ENCODE results near the gene ICOSLG.
A peak's percentile ranks its signal among the peaks of the same experiment; 100 is the strongest.
"Not testable (repeated sequence)": the region's sequence is repeated elsewhere in the genome, so short reads cannot be mapped to it uniquely, and the experiment has no call there.

Gene ICOSLG

GRCh38 chr21:44227614-44228013 lies 13.1 kb downstream of the ICOSLG start:
- DNase-seq (ENCODE audit: low read depth in 1 of 2, low spot score in 1 of 2), result not testable (repeated sequence)

DNA sequence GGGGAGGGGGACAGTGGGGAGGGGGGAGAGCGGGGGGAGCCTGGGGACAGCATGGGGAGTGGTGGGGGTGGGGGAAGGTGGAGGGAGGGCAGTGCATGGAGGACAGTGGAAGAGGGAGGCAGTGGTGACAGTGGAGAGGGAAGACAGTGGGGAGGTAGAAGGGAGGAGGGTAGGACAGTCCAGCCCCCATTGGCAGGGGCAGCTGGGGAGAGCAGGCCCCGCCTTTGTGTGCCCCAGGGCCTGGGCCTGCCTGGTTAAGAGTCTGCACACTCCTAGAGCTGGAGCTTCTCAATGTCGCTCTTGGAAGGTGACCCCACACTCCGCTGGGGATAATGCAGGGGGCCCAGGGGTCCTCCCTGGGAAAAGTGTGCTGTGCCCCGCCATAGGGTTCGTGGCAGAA lies 15.1 kb downstream of the ICOSLG start:
- not testable (repeated sequence) for DNase-seq (ENCODE audit: low read depth in 1 of 2, low spot score in 1 of 2)

GRCh38 chr21:44223334-44223733 lies 17.4 kb downstream of the ICOSLG start:
- DNase-seq (ENCODE audit: low read depth in 1 of 2, low spot score in 1 of 2), result not testable (repeated sequence)

GRCh38 chr21:44220674-44221073 lies 20.1 kb downstream of the ICOSLG start:
- not testable (repeated sequence) for DNase-seq (ENCODE audit: low read depth in 1 of 2, low spot score in 1 of 2)

- DNase-seq (ENCODE audit: low read depth in 1 of 2, low spot score in 1 of 2), result not testable (repeated sequence)
Observed at GRCh38 chr21:44218461-44218860, 22.3 kb downstream of the ICOSLG start.

DNA sequence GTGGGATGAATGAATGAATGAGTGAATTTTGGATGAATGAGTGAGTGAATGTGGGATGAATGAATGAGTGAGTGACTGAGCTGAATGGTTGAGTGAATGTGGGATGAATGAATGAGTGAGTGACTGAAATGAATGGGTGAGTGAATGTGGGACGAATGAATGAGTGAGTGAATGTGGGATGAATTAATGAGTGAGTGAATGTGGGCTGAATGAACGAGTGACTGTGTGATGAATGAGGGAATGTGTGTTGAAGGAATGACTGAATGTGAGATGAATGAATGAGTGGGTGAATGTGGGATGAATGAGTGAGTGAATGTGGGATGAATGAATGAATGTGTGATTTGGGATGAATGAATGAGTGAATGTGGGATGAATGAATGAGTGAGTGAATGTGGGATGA lies 28.8 kb downstream of the ICOSLG start:
- not testable (repeated sequence) for DNase-seq (ENCODE audit: low read depth in 1 of 2, low spot score in 1 of 2)

- not testable (repeated sequence) for DNase-seq (ENCODE audit: low read depth in 1 of 2, low spot score in 1 of 2)
Observed at GRCh38 chr21:44211574-44211973, 29.2 kb downstream of the ICOSLG start.

DNA sequence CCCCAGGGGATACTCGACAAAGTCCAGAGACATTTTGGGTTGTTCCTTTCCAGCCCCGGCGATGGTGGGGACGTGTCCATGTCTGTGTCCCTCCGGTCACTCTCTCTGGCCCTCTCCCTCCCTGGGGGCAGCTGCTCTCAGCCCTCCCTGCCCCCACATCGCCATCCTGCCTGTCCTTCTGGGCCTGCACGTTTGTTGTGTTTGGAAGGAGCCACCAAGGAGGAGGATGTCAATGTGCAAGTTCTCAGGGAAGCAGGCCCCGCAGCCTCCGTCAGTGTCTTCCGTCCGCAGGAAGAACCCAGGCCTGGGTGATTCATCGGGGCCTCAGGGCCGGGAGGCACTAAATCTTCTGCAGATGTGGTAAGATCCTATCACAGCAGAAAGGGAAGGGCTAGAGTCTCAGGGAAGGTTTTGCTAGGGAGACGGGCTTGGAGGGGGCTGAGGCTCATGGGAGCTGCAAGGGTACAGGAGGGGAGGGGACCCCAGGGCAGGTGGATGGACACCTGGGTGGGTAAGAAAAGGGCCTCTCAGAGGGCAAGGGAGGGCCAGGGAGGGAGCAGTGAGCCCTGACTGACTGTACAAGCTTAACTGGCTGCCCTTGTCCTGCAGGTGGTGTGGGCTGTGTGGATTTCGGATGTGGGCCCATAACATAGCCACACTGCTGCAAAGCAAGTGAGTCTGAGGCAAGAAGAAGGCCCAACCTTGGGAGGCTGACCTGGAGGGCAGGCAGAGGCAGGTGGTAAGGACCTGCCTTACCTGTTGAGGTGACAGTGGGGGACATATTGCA lies 32.7 kb downstream of the ICOSLG start:
- DNase-seq (ENCODE audit: low read depth in 1 of 2, low spot score in 1 of 2), result not testable (repeated sequence)

DNA sequence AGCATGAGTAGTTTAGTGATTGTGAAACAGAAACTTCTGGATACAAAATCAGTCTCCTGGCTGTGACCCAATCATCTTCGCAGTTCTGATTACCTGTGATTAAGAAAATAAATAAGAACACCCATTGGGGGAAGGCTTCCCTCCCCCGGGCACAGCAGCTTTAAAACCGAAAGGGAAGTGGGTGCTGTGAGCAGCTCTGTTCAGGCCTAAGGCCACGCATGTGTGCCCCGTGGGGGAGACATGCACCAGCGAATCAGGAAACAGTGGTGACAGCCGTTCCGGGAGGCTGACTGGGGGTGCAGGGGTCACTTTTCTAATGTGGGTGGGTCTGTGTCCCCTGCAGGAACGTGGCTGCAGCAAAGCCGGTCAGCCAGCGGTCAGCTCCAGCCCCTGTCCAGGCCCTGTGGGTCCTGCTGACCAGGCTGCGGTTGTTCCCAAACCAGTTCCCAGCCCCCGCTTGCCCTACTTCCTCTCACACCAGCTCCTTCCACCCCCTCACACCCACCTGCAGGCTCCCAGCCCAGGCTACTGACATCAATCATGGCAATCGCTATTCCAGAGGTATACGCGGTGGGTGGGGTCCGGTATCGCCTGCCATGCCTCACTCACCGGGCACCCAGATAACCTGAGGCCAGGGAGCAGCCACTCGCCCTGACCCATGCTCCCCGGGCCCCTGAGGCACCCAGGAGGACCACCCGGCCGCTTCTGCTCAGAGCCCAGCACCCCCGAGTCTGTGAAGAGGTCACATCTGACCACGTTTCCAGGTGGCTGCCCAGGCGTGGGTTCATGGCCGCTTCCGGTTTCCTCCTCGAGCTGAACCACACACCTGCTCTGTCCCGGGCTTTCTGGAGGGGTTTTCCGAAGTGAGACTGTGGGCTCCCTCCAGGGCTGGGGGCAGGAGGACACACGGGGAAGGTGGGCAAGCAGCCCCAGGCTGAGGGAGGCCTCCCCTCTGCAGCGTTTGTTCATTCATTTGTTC lies 33.8 kb downstream of the ICOSLG start:
- not testable (repeated sequence) for DNase-seq (ENCODE audit: low read depth in 1 of 2, low spot score in 1 of 2)

DNA sequence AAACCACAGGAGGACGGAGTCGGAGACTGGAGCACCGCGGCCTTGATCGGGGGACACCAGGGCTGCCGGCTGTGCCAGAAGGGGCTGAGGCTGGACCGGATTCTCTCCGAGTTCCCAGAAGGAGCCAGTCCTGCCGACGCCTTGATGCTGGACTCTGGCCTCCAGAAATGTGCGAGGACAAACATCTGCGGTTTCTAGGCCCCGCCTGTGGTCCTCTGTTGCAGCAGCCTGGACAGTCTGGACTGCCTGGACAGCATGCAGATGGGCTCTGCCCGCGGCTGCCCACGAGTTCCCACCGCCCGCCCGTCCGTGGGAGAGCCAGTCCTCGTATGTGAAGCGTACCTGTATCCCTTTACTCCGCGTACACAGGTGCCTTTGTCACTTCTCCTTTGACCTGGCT lies 34.6 kb downstream of the ICOSLG start:
- not testable (repeated sequence) for DNase-seq (ENCODE audit: low read depth in 1 of 2, low spot score in 1 of 2)

DNA sequence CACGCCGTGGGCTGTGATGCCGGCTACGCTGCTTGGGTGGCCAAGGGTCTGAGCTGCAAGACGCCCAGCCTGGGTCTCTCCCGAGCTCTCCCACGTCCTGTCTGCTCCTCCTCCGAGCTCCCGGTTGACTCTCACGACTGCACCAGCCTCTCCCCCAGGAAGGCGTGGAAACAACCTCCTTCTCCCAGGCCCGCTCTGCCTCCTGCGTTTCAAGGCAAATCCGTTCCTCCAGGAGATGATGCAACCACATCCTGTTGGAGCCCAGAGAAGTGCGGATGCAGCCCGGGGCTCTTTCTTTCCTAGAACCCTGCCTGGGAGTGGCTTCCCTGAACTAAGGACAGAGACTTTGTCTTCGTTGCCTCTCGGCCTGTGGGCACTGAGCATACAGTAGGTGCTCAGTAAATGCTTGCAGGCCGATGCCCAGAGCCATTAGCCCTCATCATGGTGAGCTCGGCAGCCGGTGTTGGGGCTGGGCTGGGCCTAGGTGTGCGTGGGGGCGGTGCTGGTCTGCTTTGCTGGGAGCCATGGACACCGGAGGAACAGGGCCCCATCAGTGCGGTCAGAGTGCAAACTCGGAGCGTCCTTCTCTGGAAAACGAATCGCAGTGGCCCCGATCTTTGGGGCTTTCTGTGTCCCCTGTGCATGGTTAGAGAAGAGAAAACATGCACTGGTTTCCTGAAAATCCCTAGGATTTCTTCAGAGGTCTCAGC lies 38.0 kb downstream of the ICOSLG start:
- DNase-seq (ENCODE audit: low read depth in 1 of 2, low spot score in 1 of 2), result not testable (repeated sequence)

DNA sequence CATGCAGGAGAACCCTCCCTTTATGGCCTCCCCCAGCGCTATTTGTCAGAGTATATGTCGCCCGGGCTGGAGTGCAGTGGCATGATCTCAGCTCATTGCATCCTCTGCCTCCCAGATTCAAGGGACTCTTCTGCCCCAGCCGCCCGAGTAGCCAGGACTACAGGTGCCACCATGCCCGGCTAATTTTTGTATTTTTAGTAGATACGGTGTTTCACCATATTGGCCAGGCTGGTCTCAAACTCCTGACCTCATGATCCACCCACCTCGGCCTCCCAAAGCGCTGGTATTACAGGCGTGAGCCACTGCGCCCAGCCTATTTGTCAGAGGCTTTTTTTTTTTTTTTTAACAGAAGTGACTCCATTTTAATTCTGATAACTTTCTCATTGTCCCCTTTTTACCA lies 40.7 kb downstream of the ICOSLG start:
- DNase-seq (ENCODE audit: low read depth in 1 of 2, low spot score in 1 of 2), result not testable (repeated sequence)

GRCh38 chr21:44199448-44199847 lies 41.3 kb downstream of the ICOSLG start:
- no peak for DNase-seq (ENCODE audit: low read depth in 1 of 2, low spot score in 1 of 2)

DNA sequence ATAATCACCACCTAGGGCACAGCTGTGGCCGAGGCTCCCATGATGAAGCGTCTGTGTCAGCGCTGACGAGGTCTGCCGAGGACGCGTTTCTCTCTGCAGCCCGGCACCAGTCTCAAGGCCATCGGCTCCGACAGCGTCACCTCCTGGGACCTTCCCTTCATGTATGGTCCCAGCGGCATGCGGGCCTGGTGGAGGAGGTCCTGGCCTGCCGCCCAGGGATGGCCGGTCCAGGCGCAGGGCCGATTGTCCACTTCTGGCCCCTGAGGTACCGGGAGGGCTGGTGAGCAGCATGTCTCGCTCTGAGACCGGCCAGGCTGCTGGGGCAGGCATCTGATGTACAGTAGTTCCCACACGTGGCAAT lies 43.6 kb downstream of the ICOSLG start:
- not testable (repeated sequence) for DNase-seq (ENCODE audit: low read depth in 1 of 2, low spot score in 1 of 2)

- DNase-seq (ENCODE audit: low read depth in 1 of 2, low spot score in 1 of 2), result peak in 1 of 2 donors; percentile 13
Observed at GRCh38 chr21:44196212-44197155, 44.3 kb downstream of the ICOSLG start.

DNA sequence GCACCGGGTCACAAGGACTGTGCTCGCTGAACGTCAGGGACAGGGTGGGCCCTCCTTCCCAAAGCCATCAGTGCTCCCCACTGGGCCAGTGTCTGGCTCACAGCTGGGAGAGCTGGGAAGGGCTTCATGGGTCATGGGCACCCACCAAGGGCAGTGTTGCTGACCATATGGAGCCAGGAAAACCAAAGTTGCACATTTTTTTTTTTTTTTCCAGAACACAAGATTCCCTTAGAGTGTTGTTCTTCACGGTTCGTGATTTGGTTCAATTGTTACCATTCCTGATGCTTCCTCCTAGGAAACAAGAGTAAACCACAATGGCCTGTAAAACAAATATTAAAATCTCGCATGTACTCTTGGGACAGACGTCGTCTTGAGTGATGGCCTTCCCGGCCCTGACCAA lies 45.9 kb downstream of the ICOSLG start:
- not testable (repeated sequence) for DNase-seq (ENCODE audit: low read depth in 1 of 2, low spot score in 1 of 2)

GRCh38 chr21:44194451-44194850 lies 46.3 kb downstream of the ICOSLG start:
- DNase-seq (ENCODE audit: low read depth in 1 of 2, low spot score in 1 of 2), result not testable (repeated sequence)

DNA sequence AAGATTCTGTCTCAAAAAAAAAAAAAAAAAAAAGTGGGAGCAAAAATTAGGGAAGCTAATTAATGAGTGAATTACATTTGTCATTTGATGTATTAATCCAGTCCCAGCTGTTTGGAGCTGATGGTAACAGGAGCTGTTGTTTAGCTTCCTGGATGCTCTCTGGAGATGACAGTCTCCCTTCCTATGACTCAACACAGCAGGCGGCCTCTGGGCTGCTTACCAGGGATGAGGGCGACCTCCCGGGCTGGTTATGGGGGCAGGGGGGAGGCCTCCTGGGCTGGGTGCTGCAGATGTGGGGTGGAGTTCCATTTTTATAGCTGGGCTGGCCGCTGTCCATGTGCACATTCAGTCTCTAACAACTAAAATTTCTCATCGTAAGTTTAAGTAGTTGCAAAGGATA lies 47.6 kb downstream of the ICOSLG start:
- not testable (repeated sequence) for DNase-seq (ENCODE audit: low read depth in 1 of 2, low spot score in 1 of 2)

DNA sequence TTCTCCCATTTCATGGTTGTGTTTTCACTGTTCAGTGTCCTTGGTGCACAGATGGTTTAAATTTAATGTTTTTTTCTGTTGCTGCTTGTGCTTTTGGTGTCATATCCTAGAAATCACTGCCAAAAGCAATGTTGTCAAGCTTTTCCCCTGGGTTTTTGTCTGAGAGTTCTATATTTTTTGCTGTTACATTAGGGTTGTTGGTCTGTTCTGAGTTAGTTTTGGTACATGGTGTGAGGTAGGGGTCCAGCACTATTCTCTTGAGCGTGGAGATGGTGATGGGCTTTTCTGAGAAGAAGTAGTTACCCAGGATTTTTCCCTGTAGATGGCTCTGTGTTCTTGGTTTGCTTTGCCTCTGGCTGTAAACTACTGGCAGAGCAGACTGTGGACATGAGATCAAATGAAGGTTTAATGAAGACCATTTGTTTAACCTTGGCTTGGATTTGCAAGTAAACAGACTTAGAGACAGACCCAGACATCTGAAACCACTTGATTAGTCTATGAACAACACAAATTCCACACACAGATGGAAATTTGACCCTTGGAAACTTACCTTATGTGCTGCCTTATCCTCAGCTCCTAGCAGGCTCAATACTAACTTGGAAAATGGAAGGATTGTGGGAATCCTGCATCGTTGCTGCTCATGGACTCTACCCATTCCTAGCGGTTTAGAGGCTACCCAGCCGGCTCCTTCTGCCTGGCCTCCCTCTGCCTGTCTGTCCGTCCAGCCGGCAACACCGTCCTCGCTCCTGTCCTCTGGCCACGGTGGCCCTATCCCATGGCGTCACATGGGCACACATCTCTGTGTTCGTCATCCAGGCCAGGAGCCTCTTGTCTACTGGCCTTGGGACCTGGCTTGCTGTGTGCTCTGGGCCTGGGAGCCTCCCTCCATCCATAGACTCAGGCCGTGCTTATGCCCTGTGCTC lies 50.1 kb downstream of the ICOSLG start:
- not testable (repeated sequence) for DNase-seq (ENCODE audit: low read depth in 1 of 2, low spot score in 1 of 2)
